ENCODE results near the gene STRIP1.

Gene STRIP1

DNA sequence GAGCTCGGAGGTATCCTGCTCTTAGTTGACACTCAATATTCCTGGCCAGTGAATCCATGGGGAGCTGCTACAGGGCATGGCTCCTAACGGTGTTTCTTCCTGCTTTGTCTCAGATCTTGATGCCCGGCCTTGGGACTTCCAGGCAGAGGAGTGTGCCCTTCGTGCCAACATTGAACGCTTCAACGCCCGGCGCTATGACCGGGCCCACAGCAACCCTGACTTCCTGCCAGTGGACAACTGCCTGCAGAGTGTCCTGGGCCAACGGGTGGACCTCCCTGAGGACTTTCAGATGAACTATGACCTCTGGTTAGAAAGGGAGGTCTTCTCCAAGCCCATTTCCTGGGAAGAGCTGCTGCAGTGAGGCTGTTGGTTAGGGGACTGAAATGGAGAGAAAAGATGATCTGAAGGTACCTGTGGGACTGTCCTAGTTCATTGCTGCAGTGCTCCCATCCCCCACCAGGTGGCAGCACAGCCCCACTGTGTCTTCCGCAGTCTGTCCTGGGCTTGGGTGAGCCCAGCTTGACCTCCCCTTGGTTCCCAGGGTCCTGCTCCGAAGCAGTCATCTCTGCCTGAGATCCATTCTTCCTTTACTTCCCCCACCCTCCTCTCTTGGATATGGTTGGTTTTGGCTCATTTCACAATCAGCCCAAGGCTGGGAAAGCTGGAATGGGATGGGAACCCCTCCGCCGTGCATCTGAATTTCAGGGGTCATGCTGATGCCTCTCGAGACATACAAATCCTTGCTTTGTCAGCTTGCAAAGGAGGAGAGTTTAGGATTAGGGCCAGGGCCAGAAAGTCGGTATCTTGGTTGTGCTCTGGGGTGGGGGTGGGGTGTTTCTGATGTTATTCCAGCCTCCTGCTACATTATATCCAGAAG, 19.4 kb downstream of the STRIP1 start:
- DNase-seq (ENCODE audit: low read depth), result peak; percentile 46

GRCh38 chr1:110055493-110056284, 21.3 kb downstream of the STRIP1 start:
- no peak for DNase-seq (ENCODE audit: low read depth)

GRCh38 chr1:110056285-110056683, 21.9 kb downstream of the STRIP1 start:
- no peak for DNase-seq (ENCODE audit: low read depth)

DNA sequence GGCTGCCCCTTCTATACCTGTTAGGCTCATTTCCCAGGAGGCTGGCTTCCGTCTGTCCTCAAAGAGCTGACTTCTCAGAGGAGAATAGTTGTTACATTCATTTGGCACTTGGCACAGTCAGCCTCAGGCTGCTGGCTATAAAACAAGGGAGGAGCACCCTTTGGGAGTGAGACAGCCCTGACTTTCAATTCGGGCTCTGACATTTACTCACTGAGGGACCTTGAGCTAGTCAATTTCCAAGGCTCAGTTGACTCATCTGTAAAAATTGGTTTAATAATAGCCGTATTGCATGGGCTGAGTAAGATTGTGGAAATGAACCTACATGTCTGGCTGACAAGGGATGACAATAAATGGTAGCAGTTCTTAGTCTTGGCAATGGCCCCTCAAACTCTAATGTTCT, 22.4 kb downstream of the STRIP1 start:
- DNase-seq (ENCODE audit: low read depth), result no peak

- no peak for DNase-seq (ENCODE audit: low read depth)
These were observed 23.6 kb downstream of the STRIP1 start for GRCh38 chr1:110057963-110058518.

DNA sequence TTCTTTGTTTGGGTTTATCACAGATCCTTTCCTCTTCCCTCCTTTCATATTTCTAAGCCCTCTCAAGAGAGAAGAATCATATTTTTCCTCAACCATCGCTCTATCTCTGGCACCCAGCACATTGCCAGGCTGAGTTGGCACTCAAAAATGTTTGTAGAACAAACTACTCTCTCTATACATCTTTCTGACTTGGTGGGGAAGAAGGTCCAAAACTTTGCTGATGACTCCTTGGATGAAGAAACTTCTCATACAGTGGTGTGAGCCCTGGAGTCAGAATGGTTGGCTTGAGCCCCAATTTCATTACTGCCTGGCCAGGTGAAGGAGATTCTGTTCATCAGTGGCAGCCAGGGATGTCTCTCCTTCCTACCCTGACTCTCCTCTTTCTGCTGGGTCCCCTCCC, 24.2 kb downstream of the STRIP1 start:
- no peak for DNase-seq (ENCODE audit: low read depth)

DNA sequence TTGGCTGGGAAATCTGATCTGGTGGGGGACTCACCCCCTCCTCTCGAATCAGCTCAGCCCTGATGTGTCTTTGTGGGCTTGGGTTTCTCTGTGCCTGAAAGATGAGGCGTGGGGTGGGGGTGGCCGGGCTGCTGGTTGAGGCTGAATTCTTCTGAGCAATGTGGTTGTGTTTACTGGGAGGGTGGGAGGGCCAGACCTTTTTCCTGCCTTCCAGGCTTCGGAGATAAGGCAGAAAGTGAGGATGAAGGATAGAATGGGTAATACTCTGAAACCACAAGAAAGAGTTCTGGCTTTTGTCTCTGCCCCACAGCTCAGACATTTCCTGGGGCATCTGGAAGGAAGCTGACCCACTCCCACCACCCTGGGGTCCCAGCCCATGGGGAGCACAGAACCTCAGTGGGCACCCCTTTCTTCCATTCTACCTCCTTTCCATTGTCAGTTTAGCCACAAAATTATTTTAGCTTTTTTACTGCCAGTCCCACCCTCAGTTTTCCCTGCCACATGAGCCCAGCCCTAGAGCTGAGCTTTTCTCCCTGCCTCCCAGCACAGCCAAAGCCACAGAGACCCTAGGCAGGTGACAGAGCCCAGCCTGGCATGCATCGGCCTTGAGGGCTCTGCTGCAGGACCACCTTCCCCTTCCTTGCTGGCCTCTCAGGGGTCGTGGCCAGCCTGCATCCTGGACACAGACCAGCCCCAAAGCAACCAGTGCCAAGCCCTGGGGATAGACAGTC, 24.9 kb downstream of the STRIP1 start:
- no peak for DNase-seq (ENCODE audit: low read depth)

DNA sequence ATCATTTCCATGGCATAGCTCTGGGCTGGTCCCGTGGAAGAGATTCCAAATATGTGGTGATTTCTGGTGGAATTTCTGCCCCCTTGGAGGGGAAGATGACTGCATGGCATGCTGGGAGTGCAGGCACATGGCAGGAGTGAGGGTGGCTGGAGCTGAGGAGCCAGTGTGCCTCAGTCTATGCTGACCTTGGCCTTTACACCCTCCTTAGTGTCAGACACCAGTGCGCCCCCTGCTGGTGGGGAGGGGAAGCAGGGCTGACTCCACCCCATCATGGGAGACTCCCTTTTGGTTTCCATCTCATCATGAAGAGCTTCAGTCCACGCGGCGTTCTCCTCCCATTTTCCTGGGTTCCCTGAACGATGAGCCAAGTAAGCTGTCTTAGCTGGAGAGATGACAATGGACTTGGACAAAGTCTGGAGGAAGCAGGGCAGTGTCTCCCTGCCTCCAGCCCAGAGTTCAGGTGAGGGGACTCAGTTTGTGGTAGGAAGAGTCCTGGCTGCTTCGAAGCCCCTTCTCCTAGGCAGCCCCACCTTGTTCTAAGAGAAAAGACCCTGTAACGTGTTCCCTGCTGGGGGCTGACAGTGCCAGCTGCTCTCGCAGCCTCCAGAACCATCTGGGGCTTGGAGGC, 25.7 kb downstream of the STRIP1 start:
- peak; percentile 53 for DNase-seq (ENCODE audit: low read depth)

- DNase-seq (ENCODE audit: low read depth), result no peak
These were observed 26.2 kb downstream of the STRIP1 start for GRCh38 chr1:110060662-110061060.

DNA sequence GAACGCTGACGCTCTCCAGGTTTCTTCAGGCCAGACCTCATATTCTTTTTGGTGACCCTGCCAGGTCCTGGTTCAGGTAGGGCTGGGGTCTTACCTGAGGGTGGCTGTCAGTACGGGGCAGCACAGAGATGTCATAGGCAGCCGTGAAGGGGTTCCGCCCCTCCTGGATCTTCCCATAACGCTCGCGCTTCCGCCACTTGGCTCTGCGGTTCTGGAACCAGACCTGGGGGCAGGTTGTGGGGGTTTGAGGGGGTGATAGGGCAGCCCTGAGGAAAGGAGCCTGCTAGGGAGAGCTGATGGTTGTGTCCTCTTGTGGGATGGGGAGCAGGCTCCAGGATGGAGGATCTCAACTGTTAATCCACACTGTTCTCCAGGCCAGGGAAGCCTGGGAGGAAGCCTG, 26.9 kb downstream of the STRIP1 start:
- no peak for DNase-seq (ENCODE audit: low read depth)

DNA sequence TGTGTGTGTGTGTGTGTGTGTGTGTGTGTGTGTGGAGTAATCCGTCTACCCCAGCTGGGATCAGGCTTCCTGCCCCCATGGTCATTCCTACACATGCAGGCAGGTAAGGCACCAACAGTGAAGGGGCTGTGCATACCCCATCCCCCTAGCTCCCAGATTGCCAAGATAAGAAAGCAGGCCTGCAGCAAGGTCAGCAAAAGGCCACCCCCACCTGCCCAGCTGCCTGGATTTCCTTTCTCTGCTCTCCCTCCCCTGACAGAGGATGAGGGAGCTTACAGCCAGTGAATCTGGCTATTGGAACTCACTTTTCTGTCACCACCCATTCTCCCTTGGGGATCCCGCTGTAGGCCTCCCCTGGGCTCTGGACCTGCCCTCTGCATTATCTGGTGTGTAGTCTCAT, 28.2 kb downstream of the STRIP1 start:
- DNase-seq (ENCODE audit: low read depth), result no peak

DNA sequence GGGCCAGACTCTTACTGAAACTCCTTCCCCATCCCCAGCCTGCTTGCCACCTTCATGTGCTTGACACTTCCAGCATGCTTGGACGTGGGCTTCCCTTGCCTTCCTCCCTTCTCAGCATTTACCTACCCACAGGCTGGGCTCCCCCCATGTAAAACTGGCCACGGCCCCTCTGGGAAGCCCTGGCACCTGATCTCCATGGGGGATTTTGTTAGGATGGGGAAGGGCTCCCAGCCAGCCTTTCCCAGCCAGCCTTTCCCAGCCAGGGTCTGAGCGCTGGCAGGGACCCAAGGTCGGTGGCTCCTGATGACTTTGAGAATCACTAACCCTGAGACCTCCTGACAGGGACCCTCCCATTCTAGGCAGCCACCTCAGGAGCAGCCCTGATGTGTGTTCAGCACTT, 29.4 kb downstream of the STRIP1 start:
- DNase-seq (ENCODE audit: low read depth), result no peak

DNA sequence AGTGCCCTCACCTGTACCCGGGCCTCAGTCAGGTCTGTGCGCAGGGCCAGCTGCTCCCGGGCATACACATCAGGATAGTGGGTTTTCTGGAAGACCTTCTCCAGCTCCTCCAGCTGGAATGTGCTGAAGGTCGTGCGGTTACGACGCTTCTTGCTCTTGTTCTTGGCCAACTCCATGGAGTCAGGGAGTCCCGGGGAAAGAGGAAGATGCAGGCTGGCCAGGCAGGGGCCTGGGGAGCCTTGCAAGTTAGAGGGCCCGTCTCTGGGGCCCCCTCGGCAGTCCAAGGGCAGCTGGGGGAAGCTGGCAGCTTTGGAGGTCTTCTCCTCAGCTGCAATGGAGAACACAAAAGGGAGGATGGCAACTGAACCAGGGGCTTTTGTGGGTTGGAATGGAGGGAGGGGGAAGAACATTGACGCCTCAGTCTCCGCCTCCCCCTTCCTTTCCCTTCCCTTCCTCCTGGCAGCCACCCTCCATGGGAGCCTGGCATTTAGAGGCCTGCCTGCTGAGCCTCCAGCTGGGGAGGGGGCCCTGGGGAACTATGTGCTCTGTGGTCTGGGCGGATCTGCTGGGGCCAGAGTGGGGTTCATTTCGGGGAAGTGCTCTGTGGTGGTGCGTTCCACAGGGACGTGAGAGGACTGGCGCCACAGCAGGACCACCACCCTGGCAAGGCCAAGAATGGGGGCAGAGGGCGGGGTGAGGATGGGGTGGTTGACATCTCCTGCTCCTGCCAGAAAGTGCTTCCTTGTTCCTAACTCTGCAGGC, 30.3 kb downstream of the STRIP1 start:
- no peak for DNase-seq (ENCODE audit: low read depth)

GRCh38 chr1:110065841-110066240, 31.4 kb downstream of the STRIP1 start:
- no peak for DNase-seq (ENCODE audit: low read depth)

DNA sequence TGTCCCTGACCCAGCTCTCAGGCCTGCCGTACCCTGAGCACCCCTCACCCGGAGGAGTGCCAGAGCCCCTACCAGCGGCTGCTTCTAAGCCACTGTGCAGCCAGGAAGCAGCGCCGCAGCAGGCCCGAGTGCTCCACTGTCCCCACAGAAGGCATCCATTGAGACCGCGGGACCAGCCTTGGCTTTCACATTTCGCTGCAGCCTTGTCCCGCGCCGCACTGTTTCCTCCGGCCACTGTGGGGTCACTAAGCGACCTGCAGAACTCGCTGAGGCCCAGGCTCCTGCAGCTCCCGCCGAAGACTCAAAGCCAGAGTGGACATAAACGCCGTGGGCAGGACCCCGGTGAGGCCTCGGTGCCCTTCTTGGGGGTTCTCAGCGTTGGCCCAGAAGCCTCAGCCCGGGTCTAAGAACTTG, 33.1 kb downstream of the STRIP1 start:
- DNase-seq (ENCODE audit: low read depth), result no peak

DNA sequence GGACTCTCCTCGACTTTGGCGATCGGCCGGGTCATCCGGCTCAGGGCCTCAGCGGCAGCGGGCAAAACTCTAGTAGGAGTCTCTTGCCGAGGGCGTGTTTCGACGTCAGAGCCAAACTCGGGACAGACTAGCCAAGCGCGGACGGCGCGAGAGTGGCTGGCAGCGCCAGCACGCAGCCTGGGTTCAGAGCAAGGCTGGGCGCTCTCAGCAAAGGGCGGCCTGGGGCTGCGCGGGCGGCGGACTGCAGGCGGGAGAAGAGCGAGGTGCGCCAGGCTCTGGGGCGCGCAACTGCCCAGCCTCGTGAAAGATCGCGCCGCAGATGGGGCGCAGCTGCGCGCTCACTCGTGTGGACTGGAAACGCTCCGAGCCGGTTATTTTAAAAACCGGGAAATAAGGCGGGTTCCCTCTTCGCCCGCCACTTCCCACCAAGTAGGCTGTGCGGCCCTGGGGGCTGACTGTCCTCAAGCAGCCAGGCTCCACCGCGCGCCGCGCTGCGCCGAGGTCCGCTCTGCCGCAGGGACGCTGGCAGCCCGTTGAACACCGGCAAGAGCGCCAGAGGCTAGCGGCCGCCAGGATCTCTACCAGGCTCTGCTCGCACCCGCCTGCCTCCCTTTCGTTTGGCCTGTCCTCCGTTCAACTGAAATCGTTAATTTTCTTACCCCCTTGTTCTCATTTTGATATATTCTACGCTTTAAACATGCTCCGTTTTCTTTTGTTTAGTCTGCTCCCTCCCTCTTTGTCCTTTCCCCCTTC, 33.6 kb downstream of the STRIP1 start:
- DNase-seq (ENCODE audit: low read depth), result no peak

- no peak for DNase-seq (ENCODE audit: low read depth)
These were observed 34.4 kb downstream of the STRIP1 start for GRCh38 chr1:110068646-110069403.

DNA sequence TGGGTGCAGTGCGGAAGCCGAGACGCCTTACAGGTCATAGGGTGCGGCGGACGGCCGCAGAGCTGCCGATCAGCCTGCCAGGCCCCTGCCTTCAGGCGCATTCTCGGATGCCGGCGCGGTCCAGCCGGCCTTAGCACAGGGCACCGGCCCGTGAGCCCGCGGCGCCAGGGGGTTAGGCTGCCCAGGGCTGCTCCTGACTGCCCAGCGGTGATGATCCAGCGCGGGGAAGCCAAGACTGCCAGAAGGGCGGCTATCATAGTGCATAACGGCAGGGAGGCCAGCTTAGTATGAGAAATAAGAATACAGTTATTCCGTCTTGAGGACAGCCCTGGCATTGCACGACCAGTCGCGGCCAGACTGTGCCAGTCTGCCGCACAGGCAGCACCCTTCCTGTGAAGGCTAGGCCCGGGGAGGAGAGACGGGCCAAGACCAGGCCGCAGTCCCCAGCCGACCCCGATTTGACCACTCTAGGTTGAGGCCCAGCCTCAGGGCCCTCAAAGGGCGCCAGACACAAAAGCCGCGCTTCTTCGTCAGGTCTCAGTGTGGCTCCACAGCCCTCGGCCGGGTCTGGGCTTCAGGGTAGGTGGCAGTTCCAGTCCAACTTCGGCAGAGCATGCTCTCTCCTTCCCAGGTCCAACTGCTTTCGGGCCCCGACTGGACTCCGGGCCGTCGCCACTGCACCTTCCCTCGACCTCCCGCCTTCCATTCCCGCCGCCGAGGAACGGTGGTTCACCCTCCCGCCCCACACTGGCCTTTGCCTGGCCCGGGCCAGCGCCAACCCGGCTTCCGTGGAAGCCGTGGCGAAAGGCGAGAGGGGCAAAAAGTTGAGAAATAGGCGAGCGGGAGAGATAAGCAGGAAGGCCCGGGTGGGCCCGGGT, 35.2 kb downstream of the STRIP1 start:
- DNase-seq (ENCODE audit: low read depth), result no peak

- DNase-seq (ENCODE audit: low read depth), result no peak
These were observed 35.9 kb downstream of the STRIP1 start for GRCh38 chr1:110070282-110070669.
